SK-N-SH (cell line): ENCODE measurements around the gene MYOG. TPM values are rescaled to one million over a fixed set of nuclear protein-coding genes. Genes with fewer than 3 reads are reported as not detected.

Source experiments
- CTCF ChIA-PET: fragments of 300-600, 350-600 bp; formaldehyde crosslinking; extraction: SDS; loops from one replicate; lab custom pipeline; 2021; lab: Yijun Ruan, JAX
- POLR2A ChIA-PET: fragments of 350-600 bp; sonication (Branson Sonifier 250); formaldehyde crosslinking; extraction: SDS; loops from one replicate; lab custom pipeline; 2020; ENCODE audit warnings: antibody characterized with exemption, inconsistent platforms; lab: Yijun Ruan, JAX
- DNase-seq: peaks from one replicate; pipeline ENCODE4 v3.0.0; 2012
- H2AFZ ChIP-seq: fragments of 200-600 bp; sonication (generic); 2 replicates; pipeline ENCODE4 v1.8.1; 2016; ENCODE audit warnings: antibody characterized with exemption, mild to moderate bottlenecking, low read depth
- H3F3A ChIP-seq: fragments of 200-600 bp; sonication (generic); replicated peaks from 2 replicates; pipeline ENCODE3; 2016; ENCODE audit warnings: antibody characterized with exemption, mild to moderate bottlenecking; ENCODE audit not compliant: insufficient read depth
- H3K27ac ChIP-seq, 2 experiments: fragments of 200-500 bp in 1 of 2; fragments of 200-600 bp in 1 of 2; sonication (Bioruptor generic) in 1 of 2; sonication (generic), shearing (Covaris generic) in 1 of 2; 2 replicates each; pipeline versions ENCODE4 v1.5.1 to v1.6.1; 2014 to 2016; ENCODE audit warnings: low read depth in 2 of 2, inconsistent platforms in 1 of 2, low read length in 1 of 2, mild to moderate bottlenecking in 1 of 2, mixed read lengths in 1 of 2
- H3K27me3 ChIP-seq: fragments of 200-600 bp; sonication (generic), shearing (Covaris generic); 2 replicates; pipeline ENCODE4 v1.6.1; 2016; ENCODE audit warnings: mixed run types; ENCODE audit not compliant: insufficient read depth
- H3K36me3 ChIP-seq, 2 experiments: fragments of 200-500 bp in 1 of 2; fragments of 200-600 bp in 1 of 2; sonication (Bioruptor generic) in 1 of 2; sonication (generic) in 1 of 2; replicated peaks in 1 of 2; 2 replicates each; pipeline versions ENCODE3 to v1.5.1; 2014 to 2016; ENCODE audit warnings: low read length in 1 of 2, mild to moderate bottlenecking in 1 of 2; ENCODE audit not compliant: insufficient read depth in 2 of 2, control insufficient read depth in 1 of 2
- H3K4me1 ChIP-seq, 2 experiments: fragments of 200-500 bp in 1 of 2; fragments of 200-600 bp in 1 of 2; sonication (Bioruptor generic) in 1 of 2; sonication (generic), shearing (Covaris generic) in 1 of 2; 2 replicates each; pipeline versions ENCODE4 v1.5.1 to v1.6.1; 2014 to 2016; ENCODE audit warnings: low read depth in 1 of 2, low read length in 1 of 2, mixed run types in 1 of 2; ENCODE audit not compliant: insufficient read depth in 2 of 2, control insufficient read depth in 1 of 2
- H3K4me2 ChIP-seq: fragments of 200-600 bp; sonication (generic), shearing (Covaris generic); 2 replicates; pipeline ENCODE4 v1.6.1; 2017; ENCODE audit warnings: mixed run types
- H3K4me3 ChIP-seq, 2 experiments: fragments of 200-500 bp in 1 of 2; fragments of 200-600 bp in 1 of 2; sonication (Bioruptor generic) in 1 of 2; sonication (generic), shearing (Covaris generic) in 1 of 2; 2 replicates each; pipeline versions ENCODE4 v1.5.1 to v1.8.1; 2014 to 2016; ENCODE audit warnings: low read depth in 2 of 2, inconsistent platforms in 1 of 2, low read length in 1 of 2, mild to moderate bottlenecking in 1 of 2, mixed read lengths in 1 of 2, moderate library complexity in 1 of 2
- H3K79me2 ChIP-seq: fragments of 200-600 bp; sonication (generic); 2 replicates; pipeline ENCODE4 v1.8.1; 2017; ENCODE audit warnings: mild to moderate bottlenecking; ENCODE audit not compliant: insufficient read depth
- H3K9ac ChIP-seq: fragments of 200-600 bp; sonication (generic); 2 replicates; pipeline ENCODE4 v1.6.1; 2017; ENCODE audit warnings: mixed run types
- H3K9me2 ChIP-seq: fragments of 200-600 bp; sonication (generic); 2 replicates; pipeline ENCODE4 v1.6.1; 2017; ENCODE audit warnings: mixed run types
- H3K9me3 ChIP-seq: fragments of 200-600 bp; sonication (generic); 2 replicates; pipeline ENCODE4 v1.6.1; 2017; ENCODE audit warnings: mixed run types, mild to moderate bottlenecking, moderate library complexity
- H4K20me1 ChIP-seq: fragments of 200-600 bp; sonication (generic); 2 replicates; pipeline ENCODE4 v1.6.1; 2017; ENCODE audit warnings: mild to moderate bottlenecking, mixed run types; ENCODE audit not compliant: insufficient read depth
- CTCF ChIP-seq: fragments of 200-600 bp; sonication (generic); IDR thresholded peaks from 2 replicates; pipeline ENCODE4 v1.6.1; 2017; ENCODE audit warnings: antibody characterized with exemption, mild to moderate bottlenecking, moderate library complexity
- ELF1 ChIP-seq: IDR thresholded peaks from 2 replicates; pipeline ENCODE4 v1.4.0; 2012
- EP300 ChIP-seq, 2 experiments: IDR thresholded peaks; 2 replicates each; pipeline versions ENCODE4 v1.4.0 to v1.6.1; 2012; ENCODE audit warnings: borderline replicate concordance in 1 of 2, low read depth in 1 of 2, low read length in 1 of 2
- EZH2phosphoT487 ChIP-seq: fragments of 200-600 bp; sonication (generic); IDR thresholded peaks from 2 replicates; pipeline ENCODE4 v1.6.1; 2017; ENCODE audit warnings: low read depth, mixed run types, mild to moderate bottlenecking, antibody characterized with exemption, moderate library complexity, borderline replicate concordance
- FOXJ3 ChIP-seq: sonication (generic); formaldehyde crosslinking; IDR thresholded peaks from 2 replicates; pipeline ENCODE4 v1.5.1; 2020; ENCODE audit warnings: mild to moderate bottlenecking, missing genetic modification reagents
- GATA2 ChIP-seq: sonication (generic); formaldehyde crosslinking; IDR thresholded peaks from 2 replicates; pipeline ENCODE4 v1.5.0; 2020; ENCODE audit warnings: mild to moderate bottlenecking, missing genetic modification reagents
- IRF3 ChIP-seq: fragments of 150-350 bp; IDR thresholded peaks from 2 replicates; pipeline ENCODE4 v1.6.1; 2016; ENCODE audit warnings: mild to moderate bottlenecking, low read depth, low read length
- MEF2A ChIP-seq: IDR thresholded peaks from 2 replicates; pipeline ENCODE4 v1.4.0; 2012; ENCODE audit warnings: low read depth, borderline replicate concordance
- MXI1 ChIP-seq: IDR thresholded peaks from 2 replicates; pipeline ENCODE4 v1.6.1; 2012; ENCODE audit warnings: mild to moderate bottlenecking, low read depth, low read length, improper control_type of control experiment
- NRF1 ChIP-seq: IDR thresholded peaks from 2 replicates; pipeline ENCODE4 v1.6.1; 2012; ENCODE audit warnings: low read depth, mild to moderate bottlenecking, low read length
- POLR2AphosphoS5 ChIP-seq: IDR thresholded peaks from 2 replicates; pipeline ENCODE4 v1.6.1; 2012; ENCODE audit warnings: low read depth, low read length
- RAD21 ChIP-seq: IDR thresholded peaks from 2 replicates; pipeline ENCODE4 v1.6.1; 2012; ENCODE audit warnings: mild to moderate bottlenecking, low read length
- RFX5 ChIP-seq: IDR thresholded peaks from 2 replicates; pipeline ENCODE4 v1.6.1; 2012; ENCODE audit warnings: mild to moderate bottlenecking, improper control_type of control experiment, low read length
- RXRA ChIP-seq: IDR thresholded peaks from 2 replicates; pipeline ENCODE4 v1.4.0; 2012; ENCODE audit warnings: low read depth, mild to moderate bottlenecking, borderline replicate concordance
- SMC3 ChIP-seq: IDR thresholded peaks from 2 replicates; pipeline ENCODE4 v1.6.1; 2012; ENCODE audit warnings: low read depth, low read length, improper control_type of control experiment
- TAF1 ChIP-seq: IDR thresholded peaks from 2 replicates; pipeline ENCODE4 v1.6.1; 2012; ENCODE audit warnings: low read depth, mild to moderate bottlenecking, low read length, moderate library complexity, borderline replicate concordance
- WGBS: methylation state at CpG from one replicate; pipeline ENCODE4 v1.1.6; 2017; ENCODE audit warnings: low lambda C conversion rate; 5-methylcytosine and 5-hydroxymethylcytosine counted together
- polyA plus RNA-seq, 3 experiments: library from polyadenylated mRNA; depleted of rRNA; stranded (reverse); fragments of >200 nt; gene quantifications; 2 replicates each; pipeline ENCODE4 v1.2.3, GENCODE V29; 2012
- TF ChIP-seq, protein P1 (sequence below): IDR thresholded peaks from 2 replicates; pipeline ENCODE4 v1.4.0; 2012; ENCODE audit warnings: low read depth, borderline replicate concordance
- TF ChIP-seq, protein P2 (sequence below): IDR thresholded peaks from 2 replicates; pipeline ENCODE4 v1.4.0; 2012; ENCODE audit warnings: low read depth

Gene MYOG
- polyA plus RNA-seq, 1 of the 3 experiments (the other 2 are of a cell fraction), result not detected

GRCh38 chr1:203036135-203036534 lies 49.7 kb downstream of the MYOG start:
- Histone ChIP-seq H3K9ac (no peak overlapping the region), H3F3A (no peaks in the 10 kb centered on the region), H3K4me2 (no peak overlapping the region), H3K9me2 (no peaks in the 10 kb centered on the region), H3K79me2 (no peaks in the 10 kb centered on the region), H3K9me3 (no peaks in the 10 kb centered on the region), H2AFZ (no peak overlapping the region), H3K4me1 (peaks cover 20 to 42% of the 10 kb centered on the region in 2 experiments; a peak in 3 of 4 replicates), H3K27me3 (no peaks in the 10 kb centered on the region), H4K20me1 (0 out of 2 replicates have a peak, but pooled peaks cover 3% of the 10 kb centered on the region), H3K27ac (peak overlapping the region in 1 of 2 experiments; percentile 5; a peak in 1 of 4 replicates), H3K36me3 (no peaks in the 10 kb centered on the region), H3K4me3 (no peak overlapping the region)
- POLR2A ChIA-PET, result interaction anchor here (0.9 to 1.6 kb wide), 2 partner anchors 9 to 180 kb away, joined by 3 to 7 read pairs; no protein-coding TSS in a partner anchor
- CTCF ChIA-PET, result interaction anchor here (0.9 to 16.3 kb wide), 14 partner anchors 9 to 452 kb away, joined by 3 to 454 read pairs (median 4); partner anchors contain the start of genes ADORA1 and PPFIA4
- TF ChIP-seq RFX5 (no peak), MEF2A (no peak), CTCF (no peak), RAD21 (no peak), POLR2AphosphoS5 (no peak), MXI1 (no peak), GATA2 (no peak), NRF1 (no peak), TAF1 (no peak), FOXJ3 (CRISPR knock-in tag) (no peak), IRF3 (no peak), EP300 (IDR thresholded peaks at IDR 0.05; ENCODE audit: borderline replicate concordance in 1 of 2, low read depth in 1 of 2, low read length in 1 of 2) (no peak), ELF1 (no peak), RXRA (no peak), EZH2phosphoT487 (no peak), SMC3 (no peak)
- TF ChIP-seq, protein P1, sequence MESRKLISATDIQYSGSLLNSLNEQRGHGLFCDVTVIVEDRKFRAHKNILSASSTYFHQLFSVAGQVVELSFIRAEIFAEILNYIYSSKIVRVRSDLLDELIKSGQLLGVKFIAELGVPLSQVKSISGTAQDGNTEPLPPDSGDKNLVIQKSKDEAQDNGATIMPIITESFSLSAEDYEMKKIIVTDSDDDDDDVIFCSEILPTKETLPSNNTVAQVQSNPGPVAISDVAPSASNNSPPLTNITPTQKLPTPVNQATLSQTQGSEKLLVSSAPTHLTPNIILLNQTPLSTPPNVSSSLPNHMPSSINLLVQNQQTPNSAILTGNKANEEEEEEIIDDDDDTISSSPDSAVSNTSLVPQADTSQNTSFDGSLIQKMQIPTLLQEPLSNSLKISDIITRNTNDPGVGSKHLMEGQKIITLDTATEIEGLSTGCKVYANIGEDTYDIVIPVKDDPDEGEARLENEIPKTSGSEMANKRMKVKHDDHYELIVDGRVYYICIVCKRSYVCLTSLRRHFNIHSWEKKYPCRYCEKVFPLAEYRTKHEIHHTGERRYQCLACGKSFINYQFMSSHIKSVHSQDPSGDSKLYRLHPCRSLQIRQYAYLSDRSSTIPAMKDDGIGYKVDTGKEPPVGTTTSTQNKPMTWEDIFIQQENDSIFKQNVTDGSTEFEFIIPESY, result no peak
- TF ChIP-seq, protein P2, sequence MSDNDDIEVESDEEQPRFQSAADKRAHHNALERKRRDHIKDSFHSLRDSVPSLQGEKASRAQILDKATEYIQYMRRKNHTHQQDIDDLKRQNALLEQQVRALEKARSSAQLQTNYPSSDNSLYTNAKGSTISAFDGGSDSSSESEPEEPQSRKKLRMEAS, result no peak
- 76% methylated on average over 3 of the region's 4 CpGs for WGBS
- DNase-seq, result no peak
